Small intestine (tissue), 7 donors: Measurements from ENCODE around the gene MAP2K5. TPM values are rescaled to one million over a fixed set of nuclear protein-coding genes. Genes with fewer than 3 reads are reported as not detected.

Experiments
- DNase-seq, 2 donors: peaks; one replicate each; pipeline versions ENCODE4 v3.0.0 to v3.0.0-alpha.2; 2013
- FAIRE-seq: peaks from 2 replicates; lab custom pipeline; 2012; peaks lifted over from hg19 to GRCh38; lab: Jason Lieb, UNC
- H3K27ac ChIP-seq, 3 donors: one replicate each; pipeline ENCODE4 v1.5.1; 2013; ENCODE audit warnings: low read length in 2 of 3, mild to moderate bottlenecking in 2 of 3, control low read depth in 1 of 3, inconsistent platforms in 1 of 3, low read depth in 1 of 3, moderate library complexity in 1 of 3
- H3K27me3 ChIP-seq, 3 donors: one replicate each; pipeline ENCODE4 v1.6.1; 2013; ENCODE audit warnings: low read length in 3 of 3, inconsistent platforms in 1 of 3; ENCODE audit not compliant: control insufficient read depth in 3 of 3, insufficient read depth in 3 of 3
- H3K36me3 ChIP-seq, 3 donors: one replicate each; pipeline ENCODE4 v1.6.1; 2013; ENCODE audit warnings: low read length in 3 of 3, inconsistent platforms in 1 of 3, low read depth in 1 of 3, mild to moderate bottlenecking in 1 of 3, moderate library complexity in 1 of 3; ENCODE audit not compliant: control insufficient read depth in 3 of 3, insufficient read depth in 2 of 3
- H3K4me1 ChIP-seq, 3 donors: one replicate each; pipeline ENCODE4 v1.6.1; 2013; ENCODE audit warnings: low read length in 2 of 3, inconsistent platforms in 1 of 3, low read depth in 1 of 3, mild to moderate bottlenecking in 1 of 3, moderate library complexity in 1 of 3; ENCODE audit not compliant: control insufficient read depth in 3 of 3, insufficient read depth in 2 of 3
- H3K4me3 ChIP-seq, 3 donors: one replicate each; pipeline ENCODE4 v1.5.1; 2013; ENCODE audit warnings: low read length in 3 of 3, control low read depth in 1 of 3, inconsistent platforms in 1 of 3, low read depth in 1 of 3, mild to moderate bottlenecking in 1 of 3, moderate library complexity in 1 of 3
- H3K9me3 ChIP-seq, 2 donors: one replicate each; pipeline ENCODE4 v1.6.1; 2013; ENCODE audit warnings: low read depth in 1 of 2, low read length in 1 of 2; ENCODE audit not compliant: control insufficient read depth in 2 of 2, insufficient read depth in 1 of 2
- WGBS, 3 donors: extraction: QIAGEN DNeasy Blood & Tissue Kit; methylation state at CpG; one replicate each; pipeline ENCODE4 v1.1.7; 2013; 5-methylcytosine and 5-hydroxymethylcytosine counted together
- polyA plus RNA-seq, 4 donors: library from polyadenylated mRNA; stranded (reverse) in 3 of 4; unstranded in 1 of 4; fragments of 200-250 nt in 3 of 4; fragments of 120-200 nt in 1 of 4; gene quantifications; one replicate each; pipeline versions ENCODE4 v1.2.1 to v1.2.3, GENCODE V29; 2013
- donor health status: healthy with polysubstance abuse.
- donor health status: control.
- donor health status: control.
- donor health status: Bipolar disorder and iron deficiency.
- donor health status: healthy.

Gene MAP2K5
- polyA plus RNA-seq, 4 donors, result 10.5 to 15.6 (median 11.8) TPM

GRCh38 chr15:67775250-67775649 is 232.7 kb downstream of the MAP2K5 start:
- no peak for FAIRE-seq
- Histone ChIP-seq H3K9me3 (no peaks in the 10 kb centered on the region), H3K27ac (no peak overlapping the region), H3K27me3 (no peaks in the 10 kb centered on the region), H3K4me3 (no peak overlapping the region), H3K36me3 (peaks cover 0 to 2% (median 2%) of the 10 kb centered on the region in 3 donors), H3K4me1 (no peaks in the 10 kb centered on the region)
- no peak for DNase-seq
- WGBS, 3 donors, result 72 to 87% (median 85%) methylated on average over 2 of the region's 2 CpGs

GRCh38 chr15:67775998-67776397 is 233.5 kb downstream of the MAP2K5 start:
- no peaks in the 10 kb centered on the region for H3K4me1 ChIP-seq

GRCh38 chr15:67776600-67776999 is 234.1 kb downstream of the MAP2K5 start:
- FAIRE-seq, result no peak
- Histone ChIP-seq H3K36me3 (peaks cover 0 to 2% (median 2%) of the 10 kb centered on the region in 3 donors), H3K9me3 (no peaks in the 10 kb centered on the region), H3K27me3 (no peaks in the 10 kb centered on the region), H3K27ac (no peak overlapping the region), H3K4me1 (no peaks in the 10 kb centered on the region), H3K4me3 (no peak overlapping the region)
- WGBS, 3 donors, result 77 to 89% (median 81%) methylated on average over 3 of the region's 3 CpGs
- DNase-seq, result no peak

More at GRCh38 chr15:67775998-67776397, 233.5 kb downstream of the MAP2K5 start:
- Histone ChIP-seq H3K4me3 (no peak overlapping the region), H3K27me3 (no peaks in the 10 kb centered on the region), H3K27ac (no peak overlapping the region), H3K36me3 (peaks cover 0 to 2% (median 2%) of the 10 kb centered on the region in 3 donors), H3K9me3 (no peaks in the 10 kb centered on the region)
- DNase-seq, result no peak
- WGBS, 3 donors, result 94 to 96% (median 95%) methylated on average over 3 of the region's 3 CpGs
- no peak for FAIRE-seq

GRCh38 chr15:67777071-67777470 is 234.6 kb downstream of the MAP2K5 start:
- Histone ChIP-seq H3K27me3 (no peaks in the 10 kb centered on the region), H3K27ac (no peak overlapping the region), H3K9me3 (no peaks in the 10 kb centered on the region), H3K4me1 (no peaks in the 10 kb centered on the region), H3K4me3 (no peak overlapping the region), H3K36me3 (peaks cover 0 to 2% (median 2%) of the 10 kb centered on the region in 3 donors)
- no peak for DNase-seq
- WGBS, 3 donors, result 82% methylated on average over 5 of the region's 5 CpGs
- FAIRE-seq, result no peak

GRCh38 chr15:67777773-67778172 is 235.3 kb downstream of the MAP2K5 start:
- Histone ChIP-seq H3K4me3 (no peak overlapping the region), H3K36me3 (peaks cover 0 to 4% (median 2%) of the 10 kb centered on the region in 3 donors), H3K27ac (no peak overlapping the region), H3K27me3 (no peaks in the 10 kb centered on the region), H3K9me3 (no peaks in the 10 kb centered on the region), H3K4me1 (no peaks in the 10 kb centered on the region)
- 79 to 97% (median 89%) methylated on average over 2 of the region's 2 CpGs for WGBS, 3 donors
- FAIRE-seq, result no peak
- no peak for DNase-seq

GRCh38 chr15:67778968-67779548 is 236.6 kb downstream of the MAP2K5 start:
- Histone ChIP-seq H3K4me3 (no peak overlapping the region), H3K27ac (no peak overlapping the region), H3K36me3 (peaks cover under 1 to 11% (median 2%) of the 10 kb centered on the region in 3 donors), H3K4me1 (no peaks in the 10 kb centered on the region), H3K9me3 (no peaks in the 10 kb centered on the region), H3K27me3 (no peaks in the 10 kb centered on the region)
- FAIRE-seq (no peak), DNase-seq (no peak)
- WGBS, 3 donors, result 87 to 94% (median 93%) methylated on average over 5 of the region's 5 CpGs

GRCh38 chr15:67779549-67780111 is 237.1 kb downstream of the MAP2K5 start:
- no peak for FAIRE-seq
- peaks cover 2 to 11% (median 3%) of the 10 kb centered on the region in 3 donors for H3K36me3 ChIP-seq

GRCh38 chr15:67781061-67781460 is 238.6 kb downstream of the MAP2K5 start:
- no peak for FAIRE-seq
- H3K4me3 ChIP-seq, result no peak overlapping the region
- H3K27ac ChIP-seq, result no peak overlapping the region
- no peaks in the 10 kb centered on the region for H3K9me3 ChIP-seq
- no peaks in the 10 kb centered on the region for H3K4me1 ChIP-seq
- no peak for DNase-seq
- 63 to 83% (median 80%) methylated on average over 3 of the region's 3 CpGs for WGBS, 3 donors
- H3K27me3 ChIP-seq, result no peaks in the 10 kb centered on the region
- H3K36me3 ChIP-seq, result peaks cover 2 to 14% (median 3%) of the 10 kb centered on the region in 3 donors

More at GRCh38 chr15:67779549-67780111, 237.1 kb downstream of the MAP2K5 start:
- no peak for DNase-seq
- Histone ChIP-seq H3K9me3 (no peaks in the 10 kb centered on the region), H3K27ac (no peak overlapping the region), H3K4me1 (no peaks in the 10 kb centered on the region), H3K4me3 (no peak overlapping the region), H3K27me3 (no peaks in the 10 kb centered on the region)
- WGBS, 3 donors, result 82 to 96% (median 86%) methylated on average over 6 of the region's 6 CpGs
